MCF 10A (cell line): ENCODE data around the gene ARHGEF16. TPM values are rescaled to one million over a fixed set of nuclear protein-coding genes. Genes with fewer than 3 reads are reported as not detected.

Experiments
- BruUV-seq: library from RNA; stranded (reverse); fragments of 400-500 nt; replicated peaks from 2 replicates; lab custom pipeline; 2021; lab: Mats Ljungman, UMichigan
- CTCF ChIA-PET: fragments of 300-600 bp; sonication (Branson Sonifier 250); formaldehyde crosslinking; extraction: SDS; loops from one replicate; lab custom pipeline; 2021; ENCODE audit warnings: antibody characterized with exemption, inconsistent platforms; lab: Yijun Ruan, JAX
- POLR2A ChIA-PET: fragments of 300-600, 350-650 bp; sonication (Branson Sonifier 250); formaldehyde crosslinking; extraction: SDS; loops from one replicate; lab custom pipeline; 2020; ENCODE audit warnings: antibody characterized with exemption, inconsistent platforms; lab: Yijun Ruan, JAX
- DNase-seq: peaks from one replicate; pipeline ENCODE4 v3.0.0-alpha.2; 2018; ENCODE audit not compliant: unreplicated experiment
- H3K27ac Mint-ChIP-seq: one replicate; pipeline ENCODE4 v1.8.0; 2022; ENCODE audit warnings: mild to moderate bottlenecking, low read depth, mixed read lengths; ENCODE audit not compliant: unreplicated experiment
- H3K27me3 Mint-ChIP-seq: one replicate; pipeline ENCODE4 v1.8.0; 2022; ENCODE audit warnings: mixed read lengths; ENCODE audit not compliant: insufficient read depth, unreplicated experiment
- H3K36me3 Mint-ChIP-seq: one replicate; pipeline ENCODE4 v1.8.0; 2022; ENCODE audit warnings: mild to moderate bottlenecking, moderate library complexity, mixed read lengths; ENCODE audit not compliant: insufficient read depth, unreplicated experiment
- H3K4me1 Mint-ChIP-seq: one replicate; pipeline ENCODE4 v1.8.0; 2022; ENCODE audit warnings: mixed read lengths; ENCODE audit not compliant: insufficient read depth, unreplicated experiment
- H3K4me3 Mint-ChIP-seq: one replicate; pipeline ENCODE4 v1.8.0; 2022; ENCODE audit warnings: mild to moderate bottlenecking, moderate library complexity, mixed read lengths; ENCODE audit not compliant: unreplicated experiment
- H3K9me3 Mint-ChIP-seq: one replicate; pipeline ENCODE4 v1.8.0; 2022; ENCODE audit warnings: mixed read lengths; ENCODE audit not compliant: unreplicated experiment
- CTCF ChIP-seq: fragments of 200-600 bp; IDR thresholded peaks from one replicate; pipeline ENCODE4 v1.8.0; 2022; ENCODE audit warnings: antibody characterized with exemption, mild to moderate bottlenecking; ENCODE audit not compliant: unreplicated experiment
- intact Hi-C: fragments of 100-400 bp; cut with micrococcal nuclease; formaldehyde crosslinking; loops from 2 replicates; pipeline ENCODE4 v1.14.1; 2022
- total RNA-seq: library from RNA; stranded (reverse); gene quantifications from 2 replicates; pipeline ENCODE4 v1.2.3, GENCODE V29; 2022

Gene ARHGEF16
- total RNA-seq, 1 experiment from 2014 or later, result 8.6 TPM

DNA sequence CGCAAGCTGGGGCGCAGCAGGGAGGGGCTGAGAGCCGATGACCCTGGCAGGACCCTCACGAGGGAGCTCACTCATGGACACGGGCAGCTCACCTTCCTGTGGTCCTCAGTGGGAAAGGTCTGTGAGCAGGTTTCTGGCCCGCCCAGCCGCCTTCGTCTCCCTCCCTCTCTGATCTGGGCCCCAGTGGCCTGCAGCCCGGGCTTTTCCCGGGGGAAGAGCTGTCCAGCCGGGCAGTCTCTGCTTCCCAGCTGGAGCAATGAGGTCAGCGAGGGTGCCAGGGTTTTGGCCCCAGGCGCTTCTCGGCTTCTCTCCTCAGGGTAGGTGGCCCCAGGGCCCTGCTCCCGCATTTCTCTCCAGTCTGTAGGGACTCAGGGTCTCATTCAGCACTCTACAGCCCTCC lies 22.2 kb upstream of the ARHGEF16 start:
- no peak for TF ChIP-seq CTCF
- Mint-ChIP-seq H3K9me3 (no peaks in the 10 kb centered on the region), H3K36me3 (no peaks in the 10 kb centered on the region), H3K27ac (no peak overlapping the region), H3K27me3 (peaks cover 36% of the 10 kb centered on the region), H3K4me3 (no peak overlapping the region), H3K4me1 (no peaks in the 10 kb centered on the region)
- ChIA-PET POLR2A (no interaction called here), CTCF (interaction anchor here (0.6 to 2.0 kb wide), 4 partner anchors 8 to 1163 kb away, joined by 3 to 5 read pairs (median 4); no protein-coding TSS in a partner anchor)
- intact Hi-C loops, result no loop called here
- DNase-seq, result no peak
- BruUV-seq, result no TSS peak

- no TSS peak for BruUV-seq
- CTCF ChIA-PET, result no interaction called here
- Mint-ChIP-seq H3K9me3 (no peaks in the 10 kb centered on the region), H3K36me3 (no peaks in the 10 kb centered on the region), H3K4me1 (no peaks in the 10 kb centered on the region), H3K27me3 (peaks cover 36% of the 10 kb centered on the region), H3K4me3 (no peak overlapping the region), H3K27ac (no peak overlapping the region)
- no peak for TF ChIP-seq CTCF
- POLR2A ChIA-PET, result no interaction called here
- DNase-seq, result no peak
- intact Hi-C loops, result no loop called here
These were observed 21.4 kb upstream of the ARHGEF16 start for GRCh38 chr1:3433076-3433475.

DNA sequence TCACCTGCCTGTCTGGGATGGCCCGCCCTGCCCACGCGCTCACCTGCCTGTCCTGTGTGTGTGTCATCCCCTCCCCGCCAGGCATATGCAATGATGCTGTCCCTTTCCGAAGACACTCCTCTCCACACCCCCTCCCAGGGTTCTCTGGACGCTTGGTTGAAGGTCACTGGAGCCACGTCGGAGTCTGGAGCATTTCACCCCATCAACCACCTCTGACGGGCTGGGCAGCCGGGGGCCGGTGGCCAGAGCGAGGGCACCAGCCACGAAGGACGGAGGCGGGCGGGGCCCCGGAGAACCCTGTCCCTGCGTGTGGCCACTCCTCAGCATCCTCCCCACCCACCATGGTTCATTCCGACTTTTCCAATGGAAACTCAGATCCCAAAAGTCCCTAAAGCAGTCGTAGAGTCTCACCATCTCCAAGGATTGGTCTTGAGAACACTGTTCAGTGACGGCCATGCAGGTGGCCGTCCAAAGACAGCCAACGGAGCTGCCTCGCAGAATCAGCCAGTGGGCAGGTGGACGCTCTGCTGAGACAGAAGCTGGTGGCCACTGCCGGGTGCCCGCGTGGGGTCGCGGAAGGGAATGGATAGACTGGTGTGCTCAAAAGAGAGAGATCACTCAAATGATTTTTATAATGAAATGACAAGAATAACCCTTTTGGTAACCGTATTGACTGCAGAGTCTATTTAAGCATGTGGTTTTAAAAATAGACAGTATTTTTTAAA lies 20.7 kb upstream of the ARHGEF16 start:
- peaks cover 36% of the 10 kb centered on the region for H3K27me3 Mint-ChIP-seq
- POLR2A ChIA-PET, result no interaction called here
- CTCF ChIA-PET, result no interaction called here
- no peaks in the 10 kb centered on the region for H3K9me3 Mint-ChIP-seq
- no TSS peak for BruUV-seq
- H3K4me1 Mint-ChIP-seq, result no peaks in the 10 kb centered on the region
- no peaks in the 10 kb centered on the region for H3K36me3 Mint-ChIP-seq
- H3K4me3 Mint-ChIP-seq, result no peak overlapping the region
- intact Hi-C loops, result no loop called here
- TF ChIP-seq CTCF, result no peak
- DNase-seq, result no peak
- no peak overlapping the region for H3K27ac Mint-ChIP-seq

GRCh38 chr1:3434406-3435110 lies 19.9 kb upstream of the ARHGEF16 start:
- ChIA-PET POLR2A (no interaction called here), CTCF (no interaction called here)
- intact Hi-C loops, result no loop called here
- Mint-ChIP-seq H3K27me3 (peaks cover 36% of the 10 kb centered on the region), H3K4me1 (no peaks in the 10 kb centered on the region), H3K36me3 (no peaks in the 10 kb centered on the region), H3K27ac (no peak overlapping the region), H3K9me3 (no peaks in the 10 kb centered on the region), H3K4me3 (no peak overlapping the region)
- no TSS peak for BruUV-seq
- no peak for TF ChIP-seq CTCF
- no peak for DNase-seq
